Activated T-cell treated with anti-CD3 and anti-CD28 coated beads, Interleukin-2, amount 50 U/mL, for 72 hours (primary cell): ENCODE data around the gene ZNF839. TPM values are rescaled to one million over a fixed set of nuclear protein-coding genes. Genes with fewer than 3 reads are reported as not detected.
"Not testable (repeated sequence)": the region's sequence is repeated elsewhere in the genome, so short reads cannot be mapped to it uniquely, and the experiment has no call there.

ENCODE experiments used
- ATAC-seq, 2 donors: fragments of 150-1000 bp; cut with Tn5 transposase; replicated peaks in 1 of 2; 2 replicates each; pipeline ENCODE4 v1.10.0; 2021; ENCODE audit warnings: moderate library complexity in 2 of 2, mild to moderate bottlenecking in 1 of 2
- DNase-seq, 2 donors: peaks; one replicate each; pipeline ENCODE4 v3.0.0; 2021 to 2022; ENCODE audit warnings: mixed read lengths in 1 of 2
- H3K27ac Mint-ChIP-seq: one replicate; pipeline ENCODE4 v1.8.0; 2022; ENCODE audit warnings: mild to moderate bottlenecking, moderate library complexity, mixed read lengths
- H3K27me3 Mint-ChIP-seq: one replicate; pipeline ENCODE4 v1.8.0; 2022; ENCODE audit warnings: low read depth, mixed read lengths
- H3K36me3 Mint-ChIP-seq, 2 donors: one replicate each; pipeline ENCODE4 v1.8.0; 2022; ENCODE audit warnings: mixed read lengths in 2 of 2, mild to moderate bottlenecking in 1 of 2; ENCODE audit not compliant: insufficient read depth in 2 of 2
- H3K4me1 Mint-ChIP-seq: one replicate; pipeline ENCODE4 v1.8.0; 2022; ENCODE audit warnings: low read depth, mixed read lengths
- H3K4me3 Mint-ChIP-seq, 2 donors: one replicate each; pipeline ENCODE4 v1.8.0; 2022; ENCODE audit warnings: mild to moderate bottlenecking in 2 of 2, mixed read lengths in 2 of 2, moderate library complexity in 2 of 2
- H3K9me3 Mint-ChIP-seq, 2 donors: one replicate each; pipeline ENCODE4 v1.8.0; 2022; ENCODE audit warnings: mixed read lengths in 2 of 2
- total RNA-seq, 2 donors: library from RNA; stranded (reverse); gene quantifications; one replicate each; pipeline ENCODE4 v1.2.3, GENCODE V29; 2022

ZNF839 gene
- total RNA-seq, 2 donors from 2014 or later = 18.1 to 21.5 TPM

DNA sequence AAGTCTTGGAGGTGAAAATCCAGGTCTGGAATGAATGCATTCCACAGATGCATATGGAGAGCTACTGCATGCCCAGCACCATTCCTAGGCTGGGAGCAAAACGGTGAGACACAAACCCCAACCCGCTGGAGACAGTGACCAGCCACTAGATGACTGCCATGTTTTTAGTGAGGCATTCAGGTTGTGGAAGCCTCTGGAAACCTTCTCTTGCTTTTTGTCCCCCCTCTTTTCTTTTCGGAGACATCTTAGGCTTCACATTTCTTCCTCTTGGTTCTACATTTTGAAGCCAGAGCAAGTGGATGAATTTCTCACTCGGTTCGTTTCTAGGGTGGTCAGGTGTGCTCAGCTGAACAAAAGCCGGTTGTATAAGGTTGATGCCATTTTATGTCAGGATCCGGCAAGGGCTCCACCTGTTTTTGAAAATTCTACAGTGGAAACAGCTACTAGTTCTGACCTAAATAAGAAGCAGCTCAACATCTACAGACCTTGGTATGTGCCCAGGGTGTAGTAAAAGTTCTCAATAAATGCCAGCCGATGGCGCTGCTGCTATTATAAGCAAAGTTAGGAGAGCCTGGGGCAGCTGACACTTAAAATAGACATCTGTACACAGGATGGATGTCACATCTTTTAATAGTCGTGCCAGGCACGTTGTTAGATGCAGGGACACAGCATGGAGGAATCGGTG, 1.8 kb upstream of the ZNF839 start:
- Mint-ChIP-seq H3K36me3 (peaks cover 0 to 2% of the 10 kb centered on the region in 2 donors), H3K27me3 (peaks cover 5% of the 10 kb centered on the region)

GRCh38 chr14:102318781-102319276, 717 bp upstream of the ZNF839 start:
- no peaks in the 10 kb centered on the region for H3K9me3 Mint-ChIP-seq
- peak overlapping the region; percentile 79 to 90 for H3K4me3 Mint-ChIP-seq
- peaks cover 0 to 2% of the 10 kb centered on the region in 2 donors for H3K36me3 Mint-ChIP-seq
- peaks cover 65% of the 10 kb centered on the region for H3K4me1 Mint-ChIP-seq
- ATAC-seq (peak in 1 of 2 donors; percentile 0), DNase-seq (peak in 1 of 2 donors; percentile 14)
- peaks cover 5% of the 10 kb centered on the region for H3K27me3 Mint-ChIP-seq
- H3K27ac Mint-ChIP-seq = peak overlapping the region; percentile 91

More for the DNA sequence above, 1.8 kb upstream of the ZNF839 start:
- Mint-ChIP-seq H3K4me1 (peaks cover 63% of the 10 kb centered on the region), H3K4me3 (peak overlapping the region; percentile 79 to 90), H3K27ac (peak overlapping the region; percentile 100), H3K9me3 (no peaks in the 10 kb centered on the region)
- DNase-seq = peak; percentile 49 to 50
- no peak for ATAC-seq

GRCh38 chr14:102320033-102320660, 601 bp downstream of the ZNF839 start:
- peak; percentile 21 to 27 for ATAC-seq

GRCh38 chr14:102320671-102321455, 1.3 kb downstream of the ZNF839 start:
- Mint-ChIP-seq H3K27ac (peak overlapping the region; percentile 93), H3K9me3 (no peaks in the 10 kb centered on the region), H3K36me3 (peaks cover 0 to 2% of the 10 kb centered on the region in 2 donors), H3K4me3 (peak overlapping the region; percentile 92 to 96), H3K27me3 (no peaks in the 10 kb centered on the region), H3K4me1 (peaks cover 45% of the 10 kb centered on the region)
- ATAC-seq = no peak
- DNase-seq = no peak

More at GRCh38 chr14:102320033-102320660, 601 bp downstream of the ZNF839 start:
- Mint-ChIP-seq H3K27ac (peak overlapping the region; percentile 93), H3K36me3 (peaks cover 0 to 2% of the 10 kb centered on the region in 2 donors), H3K9me3 (no peaks in the 10 kb centered on the region), H3K27me3 (no peaks in the 10 kb centered on the region), H3K4me3 (peak overlapping the region; percentile 92 to 96), H3K4me1 (peaks cover 52% of the 10 kb centered on the region)
- DNase-seq = peak; percentile 38 to 43

DNA sequence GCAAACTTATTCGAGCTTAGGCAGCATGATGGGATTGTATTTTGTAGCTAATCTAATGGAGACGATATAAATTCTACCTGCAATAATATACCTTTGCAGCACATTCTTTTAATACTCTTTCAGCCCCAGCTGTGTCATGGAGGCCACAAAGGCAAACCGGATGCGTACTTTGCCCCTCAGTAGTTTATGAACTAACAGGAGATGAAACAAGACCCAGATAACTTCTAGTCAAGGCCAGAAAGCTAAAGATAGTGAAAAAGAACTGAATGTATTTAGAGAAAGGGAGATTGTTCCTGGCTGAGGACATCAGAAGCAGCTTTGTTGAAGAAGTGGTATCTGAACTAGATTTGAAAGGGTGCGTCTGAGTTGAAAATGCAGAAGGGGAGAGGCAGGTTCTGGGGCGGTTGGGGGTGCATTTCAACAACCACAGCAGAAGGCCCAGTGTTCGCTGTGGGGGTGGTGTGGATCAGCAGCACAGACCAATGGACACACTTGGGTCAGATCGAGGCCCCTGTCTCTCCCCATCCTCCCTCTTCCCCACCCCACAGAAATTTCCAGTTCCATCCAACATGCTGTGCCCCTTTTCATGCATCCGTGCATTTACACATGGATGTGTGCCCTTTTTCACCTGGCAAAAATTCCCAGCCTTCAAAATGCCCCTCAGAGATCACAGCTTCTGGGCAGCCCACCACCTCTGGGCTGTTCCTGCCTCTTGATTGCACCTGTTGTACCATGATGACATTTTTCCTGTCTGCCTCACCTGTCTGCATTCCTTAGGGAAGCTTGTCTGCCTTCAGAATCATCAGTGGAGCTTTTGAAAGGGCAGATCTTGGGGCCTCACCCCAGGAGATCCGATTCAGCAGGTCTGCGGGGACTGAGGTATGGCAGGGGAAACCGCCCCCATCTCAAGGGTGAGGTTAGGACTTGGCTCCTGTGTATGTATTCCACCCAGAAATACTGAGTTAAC, 2.2 kb downstream of the ZNF839 start:
- H3K27me3 Mint-ChIP-seq = no peaks in the 10 kb centered on the region
- H3K4me3 Mint-ChIP-seq = peak overlapping the region in 1 of 2 donors; percentile 96
- no peak for DNase-seq
- H3K36me3 Mint-ChIP-seq = peaks cover 1 to 3% of the 10 kb centered on the region in 2 donors
- no peaks in the 10 kb centered on the region for H3K9me3 Mint-ChIP-seq
- no peak for ATAC-seq
- H3K4me1 Mint-ChIP-seq = peaks cover 36% of the 10 kb centered on the region
- H3K27ac Mint-ChIP-seq = peak overlapping the region; percentile 38

DNA sequence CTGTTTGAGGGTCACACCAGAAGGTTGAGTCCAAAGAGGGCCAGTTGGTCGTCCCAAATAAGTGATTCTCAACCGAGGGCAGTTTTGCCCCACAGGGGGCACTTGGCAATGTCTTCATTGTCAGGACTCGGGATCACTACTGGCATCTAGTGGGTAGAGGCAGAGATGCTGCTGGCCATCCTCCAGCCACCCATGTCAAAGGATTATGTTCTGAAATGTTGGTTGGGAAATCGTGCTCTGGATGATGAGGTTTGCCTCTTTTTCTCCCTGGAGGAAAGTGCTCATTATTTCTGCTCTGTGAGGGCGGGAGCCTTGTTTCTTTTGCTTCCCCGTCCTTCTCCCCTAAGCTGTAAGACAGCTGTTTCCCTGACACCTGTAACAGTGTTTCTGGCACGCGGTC, 3.6 kb downstream of the ZNF839 start:
- Mint-ChIP-seq H3K9me3 (no peaks in the 10 kb centered on the region), H3K4me3 (no peak overlapping the region), H3K36me3 (peaks cover 0 to 3% of the 10 kb centered on the region in 2 donors), H3K27me3 (no peaks in the 10 kb centered on the region), H3K4me1 (peaks cover 22% of the 10 kb centered on the region), H3K27ac (peak overlapping the region; percentile 18)
- DNase-seq (peak; percentile 8 to 49), ATAC-seq (no peak)

DNA sequence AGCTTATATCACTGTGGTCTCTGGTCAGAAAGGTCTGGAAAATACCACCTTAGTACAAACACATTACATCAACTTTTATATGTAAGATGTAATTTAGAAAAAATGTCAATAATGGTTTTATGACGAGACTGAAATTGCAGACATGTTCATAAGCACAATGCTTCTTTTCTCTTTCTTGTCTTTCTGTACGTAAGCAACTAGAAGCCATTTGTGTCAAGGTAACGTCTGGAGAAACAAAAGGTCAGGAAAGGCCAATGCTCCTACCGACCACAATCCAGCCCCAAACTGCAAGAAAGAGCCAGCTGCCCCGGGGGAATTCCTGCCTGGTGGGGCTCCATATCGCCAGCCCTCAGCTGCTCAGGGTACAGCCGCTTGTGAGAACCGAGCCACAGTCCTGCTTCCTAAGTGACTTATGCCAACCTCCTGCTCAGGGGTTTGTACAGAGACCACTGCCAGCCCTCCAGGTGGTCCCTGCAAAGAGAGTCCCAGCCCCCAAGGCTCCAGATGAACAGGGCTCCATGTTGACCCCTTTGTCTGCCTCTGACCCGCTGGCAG, 6.3 kb downstream of the ZNF839 start:
- peaks cover 0 to 3% of the 10 kb centered on the region in 2 donors for H3K36me3 Mint-ChIP-seq
- DNase-seq (no peak), ATAC-seq (no peak)
- H3K9me3 Mint-ChIP-seq = no peaks in the 10 kb centered on the region
- H3K4me3 Mint-ChIP-seq = no peak overlapping the region
- H3K27ac Mint-ChIP-seq = peak overlapping the region; percentile 19
- H3K27me3 Mint-ChIP-seq = no peaks in the 10 kb centered on the region
- H3K4me1 Mint-ChIP-seq = peaks cover 6% of the 10 kb centered on the region

GRCh38 chr14:102326583-102326982, 7.0 kb downstream of the ZNF839 start:
- Mint-ChIP-seq H3K4me1 (peaks cover 8% of the 10 kb centered on the region), H3K36me3 (peaks cover 0 to 3% of the 10 kb centered on the region in 2 donors), H3K27me3 (no peaks in the 10 kb centered on the region), H3K27ac (no peak overlapping the region), H3K9me3 (no peaks in the 10 kb centered on the region), H3K4me3 (no peak overlapping the region)
- DNase-seq = no peak
- ATAC-seq = no peak

- H3K4me1 Mint-ChIP-seq, H3K36me3 Mint-ChIP-seq, ATAC-seq, H3K27me3 Mint-ChIP-seq, H3K9me3 Mint-ChIP-seq, H3K4me3 Mint-ChIP-seq, H3K27ac Mint-ChIP-seq, DNase-seq: not testable (repeated sequence)
Measured at GRCh38 chr14:102329381-102329780, 9.8 kb downstream of the ZNF839 start.

DNA sequence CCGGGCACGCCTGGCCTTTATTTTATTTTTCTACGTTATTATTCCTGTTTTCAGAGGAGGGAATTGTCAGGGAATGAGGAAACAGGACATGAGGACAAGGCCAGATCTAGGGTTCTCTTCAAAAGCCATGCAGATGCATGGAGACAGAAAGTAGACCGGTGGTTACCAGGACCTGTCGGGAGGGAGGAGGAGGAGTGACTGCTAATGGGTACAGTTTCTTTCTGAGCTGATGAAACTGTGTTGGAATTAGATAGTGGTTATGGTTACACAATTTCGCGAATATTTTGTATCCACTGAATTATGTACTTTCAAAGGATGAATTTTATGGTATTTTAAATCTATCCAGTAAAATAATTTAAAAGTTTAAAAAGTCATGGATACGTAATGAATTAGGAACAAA, 11.3 kb downstream of the ZNF839 start:
- Mint-ChIP-seq H3K27me3 (no peaks in the 10 kb centered on the region), H3K36me3 (peaks cover 0 to 3% of the 10 kb centered on the region in 2 donors), H3K4me3 (no peak overlapping the region), H3K9me3 (no peaks in the 10 kb centered on the region), H3K27ac (no peak overlapping the region), H3K4me1 (peaks cover 4% of the 10 kb centered on the region)
- no peak for DNase-seq
- no peak for ATAC-seq

- no peak for ATAC-seq
- Mint-ChIP-seq H3K36me3 (peaks cover 0 to 5% of the 10 kb centered on the region in 2 donors), H3K27ac (no peak overlapping the region), H3K9me3 (no peaks in the 10 kb centered on the region), H3K4me1 (peaks cover 4% of the 10 kb centered on the region), H3K4me3 (no peak overlapping the region), H3K27me3 (no peaks in the 10 kb centered on the region)
- no peak for DNase-seq
Measured at GRCh38 chr14:102333390-102333789, 13.8 kb downstream of the ZNF839 start.
